Transverse colon (tissue), 4 donors: ENCODE results near the gene FAM180A. TPM values are rescaled to one million over a fixed set of nuclear protein-coding genes. Genes with fewer than 3 reads are reported as not detected.

Experiments
- DNase-seq: peaks from one replicate; pipeline ENCODE4 v3.0.0-alpha.2; 2019
- H3K27ac ChIP-seq, 4 donors: fragments of 200-600 bp; sonication (generic); 2 replicates each; pipeline ENCODE4 v1.5.1; 2016 to 2018; ENCODE audit warnings: inconsistent platforms in 4 of 4
- H3K27me3 ChIP-seq: fragments of 200-600 bp; sonication (generic); 2 replicates; pipeline ENCODE4 v1.5.1; 2017; ENCODE audit warnings: inconsistent platforms
- H3K36me3 ChIP-seq, 4 donors: fragments of 200-600 bp; sonication (generic); 2 replicates each; pipeline ENCODE4 v1.5.1; 2017 to 2019; ENCODE audit warnings: inconsistent platforms in 4 of 4
- H3K4me1 ChIP-seq, 4 donors: fragments of 200-600 bp; sonication (generic); 2 replicates each; pipeline ENCODE4 v1.5.1; 2017 to 2020; ENCODE audit warnings: inconsistent platforms in 4 of 4
- H3K4me3 ChIP-seq, 4 donors: fragments of 200-600 bp; sonication (generic); 1 replicate in 1 of 4; 2 replicates in 3 of 4; pipeline versions ENCODE4 v1.5.1 to v1.6.1; 2017 to 2019; ENCODE audit warnings: inconsistent platforms in 4 of 4
- H3K9me3 ChIP-seq, 2 donors: fragments of 200-600 bp; sonication (generic); 2 replicates each; pipeline ENCODE4 v1.5.1; 2017 to 2019; ENCODE audit warnings: inconsistent platforms in 2 of 2
- CTCF ChIP-seq, 5 experiments: fragments of 200-600 bp in 3 of 5; fragments of 450-650 bp in 2 of 5; sonication (generic) in 3 of 5; IDR thresholded peaks; 1 replicate in 2 of 5; 2 replicates in 3 of 5; pipeline ENCODE4 v1.5.1; 2016 to 2017; ENCODE audit warnings: antibody characterized with exemption in 5 of 5, inconsistent platforms in 3 of 5, mild to moderate bottlenecking in 2 of 5, moderate library complexity in 1 of 5
- EP300 ChIP-seq: sonication (generic); formaldehyde crosslinking; IDR thresholded peaks from one replicate; pipeline ENCODE4 v1.6.1; 2017; ENCODE audit warnings: antibody characterized with exemption, low read depth
- POLR2A ChIP-seq: fragments of 450-650 bp; IDR thresholded peaks from one replicate; pipeline ENCODE4 v1.6.1; 2016; ENCODE audit warnings: antibody characterized with exemption, mild to moderate bottlenecking, moderate library complexity
- POLR2AphosphoS5 ChIP-seq, 3 donors: sonication (generic); formaldehyde crosslinking; IDR thresholded peaks; one replicate each; pipeline ENCODE4 v1.6.1; 2016; ENCODE audit warnings: antibody characterized with exemption in 3 of 3
- WGBS, 2 donors: methylation state at CpG; one replicate each; pipeline ENCODE4 v1.1.5; 2018; ENCODE audit warnings: low coverage in 1 of 2; 5-methylcytosine and 5-hydroxymethylcytosine counted together
- in situ Hi-C, 4 donors: fragments of 200-750 bp; cut with MboI; loops; one replicate each; pipeline versions ENCODE4 v1.15.0 to v1.15.1; 2017; ENCODE audit warnings: low sequenced_read_pairs in 3 of 4, low pct_ligation_motif_present in 1 of 4, low pct_unique_long_range_greater_than_20kb in 1 of 4
- intact Hi-C: fragments of 100-400 bp; cut with DNase I; formaldehyde crosslinking; loops from one replicate; pipeline ENCODE4 v1.15.1; 2023; ENCODE audit warnings: low total_unique reads
- total RNA-seq, 4 donors: library from RNA; depleted of rRNA; stranded (reverse); fragments of >200 nt; gene quantifications; one replicate each; pipeline ENCODE4 v1.1.0, GENCODE V29; 2016

FAM180A gene
- total RNA-seq, 4 donors from 2014 or later: 1.2 to 3.8 TPM; not detected in 2

GRCh38 chr7:135758531-135758932, 9.9 kb upstream of the FAM180A start:
- Histone ChIP-seq H3K4me1 (peaks cover 0 to 5% (median 2%) of the 10 kb centered on the region in 4 donors), H3K27me3 (no peaks in the 10 kb centered on the region), H3K4me3 (no peak overlapping the region), H3K36me3 (no peaks in the 10 kb centered on the region), H3K9me3 (no peaks in the 10 kb centered on the region), H3K27ac (peak overlapping the region; percentile 28 to 58 (median 40))
- TF ChIP-seq POLR2A (no peak), EP300 (no peak), CTCF (IDR thresholded peaks at IDR 0.05) (no peak), POLR2AphosphoS5 (IDR thresholded peaks at IDR 0.05) (no peak)
- 55 to 62% methylated on average over 4 to 5 of the region's 5 CpGs for WGBS, 2 donors
- in situ Hi-C loops: no loop called here
- DNase-seq: no peak
- intact Hi-C loops: no loop called here

GRCh38 chr7:135757719-135758411, 9.3 kb upstream of the FAM180A start:
- TF ChIP-seq POLR2AphosphoS5 (IDR thresholded peaks at IDR 0.05) (no peak), POLR2A (no peak), CTCF (IDR thresholded peaks at IDR 0.05) (no peak), EP300 (no peak)
- in situ Hi-C loops (no loop called here), intact Hi-C loops (no loop called here)
- Histone ChIP-seq H3K27ac (peak overlapping the region; percentile 28 to 58 (median 40)), H3K4me3 (no peak overlapping the region), H3K9me3 (no peaks in the 10 kb centered on the region), H3K36me3 (no peaks in the 10 kb centered on the region), H3K27me3 (no peaks in the 10 kb centered on the region), H3K4me1 (peaks cover 0 to 5% (median 2%) of the 10 kb centered on the region in 4 donors)
- 57 to 69% methylated on average over 8 of the region's 8 CpGs for WGBS, 2 donors
- no peak for DNase-seq

- intact Hi-C loops (no loop called here), in situ Hi-C loops (no loop called here)
- no peaks in the 10 kb centered on the region for H3K27me3 ChIP-seq
- no peaks in the 10 kb centered on the region for H3K9me3 ChIP-seq
- H3K4me3 ChIP-seq: no peak overlapping the region
- H3K4me1 ChIP-seq: peaks cover 0 to 5% (median 2%) of the 10 kb centered on the region in 4 donors
- TF ChIP-seq CTCF (IDR thresholded peaks at IDR 0.05) (no peak), EP300 (no peak), POLR2AphosphoS5 (IDR thresholded peaks at IDR 0.05) (no peak), POLR2A (no peak)
- 15 to 30% methylated on average over 4 to 5 of the region's 5 CpGs for WGBS, 2 donors
- no peak for DNase-seq
- H3K27ac ChIP-seq: no peak overlapping the region
- H3K36me3 ChIP-seq: no peaks in the 10 kb centered on the region
Measured at GRCh38 chr7:135756191-135756590, 7.6 kb upstream of the FAM180A start.

GRCh38 chr7:135755351-135755753, 6.7 kb upstream of the FAM180A start:
- intact Hi-C loops: no loop called here
- no peak for DNase-seq
- no peak overlapping the region for H3K27ac ChIP-seq

More at GRCh38 chr7:135755351-135755753, 6.7 kb upstream of the FAM180A start:
- no peak overlapping the region for H3K4me3 ChIP-seq
- no peaks in the 10 kb centered on the region for H3K27me3 ChIP-seq
- WGBS, 2 donors: 71 to 90% methylated on average over 1 to 11 of the region's 11 CpGs
- TF ChIP-seq POLR2A (no peak), EP300 (no peak), POLR2AphosphoS5 (IDR thresholded peaks at IDR 0.05) (no peak), CTCF (IDR thresholded peaks at IDR 0.05) (no peak)
- H3K36me3 ChIP-seq: no peaks in the 10 kb centered on the region
- H3K9me3 ChIP-seq: no peaks in the 10 kb centered on the region
- H3K4me1 ChIP-seq: peaks cover 0 to 5% (median 2%) of the 10 kb centered on the region in 4 donors
- in situ Hi-C loops: no loop called here
